Hepatocyte (in vitro differentiated cells): ENCODE results near the gene COX19.

Source experiments
- CTCF ChIP-seq: fragments of 200-600 bp; sonication (generic); IDR thresholded peaks from 2 replicates; pipeline ENCODE4 v1.5.1; 2016; ENCODE audit warnings: antibody characterized with exemption, mild to moderate bottlenecking; ENCODE audit not compliant: poor library complexity
- EZH2 ChIP-seq: fragments of 200-600 bp; sonication (generic); IDR thresholded peaks from 2 replicates; pipeline ENCODE4 v1.6.1; 2016; ENCODE audit warnings: antibody characterized with exemption, mild to moderate bottlenecking, borderline replicate concordance

DNA sequence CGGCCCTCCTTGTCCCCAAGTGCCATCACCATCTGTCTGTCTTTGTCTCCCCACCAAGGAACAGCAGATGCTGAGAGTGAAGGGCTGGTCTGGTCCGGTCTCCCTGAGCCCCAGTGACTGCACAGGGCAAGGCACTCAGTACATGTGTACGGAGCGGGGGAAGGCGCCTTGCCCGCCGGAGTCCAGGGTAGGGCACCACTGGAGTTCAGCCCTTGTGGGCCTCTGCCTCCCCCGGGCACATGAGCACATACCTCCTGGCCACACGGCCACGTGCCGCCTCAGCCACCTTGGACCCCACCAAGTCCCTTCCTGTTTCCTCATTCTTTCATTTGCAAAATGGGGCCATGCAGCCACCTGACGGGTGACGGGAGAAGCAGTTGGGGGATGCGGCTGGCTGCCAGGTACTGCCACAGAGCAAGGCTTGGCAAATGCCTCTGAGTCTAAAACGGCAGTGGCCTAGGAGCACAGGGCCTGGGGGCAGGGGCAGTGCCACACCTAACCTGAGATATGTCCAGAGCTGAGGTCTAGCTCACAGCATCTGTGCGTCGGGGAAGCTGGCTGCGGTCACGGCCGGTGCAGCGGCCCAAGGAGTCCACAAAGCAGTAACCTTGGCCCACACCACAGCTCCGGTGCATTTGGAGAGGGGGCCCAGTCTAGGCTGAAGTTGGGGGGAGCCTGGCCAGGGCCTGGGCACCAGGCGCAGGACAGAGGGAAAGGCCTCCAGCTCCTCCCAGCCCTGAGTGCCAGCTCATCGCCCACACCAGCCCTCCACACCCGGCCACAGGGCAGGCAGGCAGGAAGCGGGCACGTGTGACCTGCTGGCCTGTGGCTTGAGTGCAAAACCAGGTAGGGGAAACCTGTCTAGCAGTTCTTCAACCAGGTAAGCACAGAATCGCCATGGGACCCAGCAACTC is 26.1 kb downstream of the COX19 start:
- TF ChIP-seq CTCF (no peak), EZH2 (no peak)
